HK-2 (cell line): Measurements from ENCODE around the gene MKRN2.
"Not testable (repeated sequence)": the region's sequence is repeated elsewhere in the genome, so short reads cannot be mapped to it uniquely, and the experiment has no call there.

ENCODE experiments used
- DNase-seq: peaks from one replicate; pipeline ENCODE4 v3.0.0-alpha.2; 2018; ENCODE audit not compliant: unreplicated experiment

The MKRN2 gene

GRCh38 chr3:12588039-12589009 lies 31.4 kb downstream of the MKRN2 start:
- no peak for DNase-seq

GRCh38 chr3:12590096-12590495 lies 33.2 kb downstream of the MKRN2 start:
- DNase-seq, result no peak

DNA sequence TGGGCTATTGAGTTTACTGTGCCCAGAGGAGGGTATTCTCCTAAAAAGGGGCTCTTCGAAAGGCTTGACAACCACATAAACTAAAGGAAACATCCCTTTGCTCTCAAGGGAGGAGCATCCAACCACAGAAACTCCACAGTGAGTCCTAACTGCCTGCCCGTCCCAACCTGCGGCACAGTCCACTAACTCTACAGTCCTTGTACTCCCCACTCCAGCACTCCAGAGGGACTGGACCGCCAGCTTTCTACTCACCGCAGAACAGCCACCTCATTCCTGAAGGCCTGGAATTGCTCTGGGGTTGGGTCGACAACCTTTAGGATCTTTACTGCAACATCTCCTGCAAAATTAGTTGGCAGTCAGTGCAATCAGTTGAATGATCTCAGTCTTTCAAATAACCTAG lies 34.6 kb downstream of the MKRN2 start:
- no peak for DNase-seq

DNA sequence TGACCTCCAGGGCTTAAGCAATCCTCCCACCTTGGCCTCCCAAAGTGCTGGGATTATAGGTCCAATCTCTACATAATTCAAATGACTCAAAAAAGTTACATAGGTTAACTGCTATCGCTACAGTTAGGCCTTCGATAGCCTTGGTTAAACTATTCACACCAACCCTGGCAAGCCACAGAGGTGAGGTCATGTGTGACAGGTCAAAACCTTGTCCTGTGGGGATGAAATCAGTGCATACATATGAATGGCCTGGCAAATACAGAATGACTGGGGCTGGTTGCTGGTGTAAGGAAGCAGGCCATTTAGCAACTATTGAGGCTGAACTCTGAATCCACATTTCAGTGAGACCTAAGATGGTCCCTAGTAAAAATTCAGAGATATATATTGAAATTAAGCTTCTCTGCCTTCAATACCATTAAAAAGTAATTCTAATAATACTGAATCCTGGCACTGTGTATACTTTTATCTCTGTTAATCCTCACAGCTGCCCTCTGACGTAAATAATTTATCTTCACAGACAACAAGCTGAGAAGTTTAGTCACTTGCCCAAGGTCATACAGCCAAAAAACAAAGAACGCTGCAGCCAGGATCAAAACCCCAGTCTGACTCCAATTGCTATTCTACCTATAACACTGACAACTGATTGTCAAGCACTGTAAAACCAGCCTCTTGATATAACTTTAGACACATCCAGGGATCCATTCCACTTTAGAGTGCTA lies 35.3 kb downstream of the MKRN2 start:
- no peak for DNase-seq

DNA sequence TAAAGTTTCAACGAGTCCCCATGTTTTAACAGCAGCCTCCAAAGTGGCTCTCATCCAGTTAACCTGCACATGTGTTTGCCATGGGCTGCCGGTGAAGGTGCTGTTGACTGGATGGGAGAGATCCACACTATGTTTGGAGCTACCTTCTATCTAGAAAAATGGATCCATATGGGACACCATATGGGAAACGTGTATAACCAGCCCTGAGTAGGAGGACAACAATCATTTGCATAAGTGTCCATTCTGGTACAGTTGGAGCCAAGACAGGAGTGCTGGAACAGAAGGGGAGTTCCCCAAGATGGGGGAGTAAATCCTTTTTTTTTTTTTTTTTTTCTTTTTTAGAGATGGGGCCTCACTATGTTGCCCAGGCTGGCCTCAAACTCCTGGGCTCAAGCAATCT lies 36.6 kb downstream of the MKRN2 start:
- DNase-seq, result no peak

- no peak for DNase-seq
Observed at GRCh38 chr3:12598890-12599289, 42.0 kb downstream of the MKRN2 start.

GRCh38 chr3:12601072-12601471 lies 44.2 kb downstream of the MKRN2 start:
- no peak for DNase-seq

GRCh38 chr3:12603969-12604368 lies 47.1 kb downstream of the MKRN2 start:
- DNase-seq, result no peak

GRCh38 chr3:12608376-12608775 lies 51.5 kb downstream of the MKRN2 start:
- DNase-seq, result no peak

GRCh38 chr3:12611117-12611516 lies 54.2 kb downstream of the MKRN2 start:
- no peak for DNase-seq

GRCh38 chr3:12612514-12613226 lies 55.8 kb downstream of the MKRN2 start:
- no peak for DNase-seq

- no peak for DNase-seq
Observed at GRCh38 chr3:12613250-12613649, 56.4 kb downstream of the MKRN2 start.

DNA sequence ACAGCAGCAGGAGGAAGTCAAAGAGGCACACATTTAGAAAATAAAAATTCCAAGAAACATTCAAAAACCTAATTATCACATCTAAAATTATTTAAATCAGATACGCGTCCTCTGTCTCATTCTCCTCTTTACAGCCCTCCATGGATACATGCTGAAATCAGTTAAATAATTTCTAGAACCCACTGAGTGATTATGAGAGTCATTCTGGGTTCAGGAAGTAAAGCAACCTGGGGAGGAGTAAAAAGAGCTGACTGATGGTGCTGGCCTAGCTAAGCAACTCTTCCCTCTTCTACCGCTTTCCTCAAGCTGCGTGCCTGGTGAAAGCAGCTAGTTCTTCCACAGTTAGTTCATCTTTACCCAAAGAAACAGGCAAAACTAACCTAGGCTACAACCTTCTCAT lies 58.4 kb downstream of the MKRN2 start:
- no peak for DNase-seq

DNA sequence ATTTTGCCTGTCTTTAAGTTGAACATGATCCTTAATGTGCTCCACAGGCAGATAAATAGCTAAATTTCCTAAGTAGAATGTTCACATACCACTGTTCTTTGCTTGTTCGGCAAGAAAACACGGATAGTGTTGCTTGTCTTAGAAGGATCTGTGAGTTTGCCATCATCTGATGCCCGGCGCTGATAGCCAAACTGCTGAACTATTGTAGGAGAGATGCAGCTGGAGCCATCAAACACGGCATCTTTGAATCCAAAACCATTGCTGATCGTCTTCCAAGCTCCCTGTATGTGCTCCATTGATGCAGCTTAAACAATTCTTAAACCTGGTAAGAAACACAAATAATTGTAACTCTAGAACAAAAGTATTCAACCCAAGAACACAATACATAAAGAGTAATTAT lies 61.5 kb downstream of the MKRN2 start:
- no peak for DNase-seq

- no peak for DNase-seq
Observed at GRCh38 chr3:12620305-12620704, 63.4 kb downstream of the MKRN2 start.

GRCh38 chr3:12620729-12621128 lies 63.8 kb downstream of the MKRN2 start:
- DNase-seq, result no peak

DNA sequence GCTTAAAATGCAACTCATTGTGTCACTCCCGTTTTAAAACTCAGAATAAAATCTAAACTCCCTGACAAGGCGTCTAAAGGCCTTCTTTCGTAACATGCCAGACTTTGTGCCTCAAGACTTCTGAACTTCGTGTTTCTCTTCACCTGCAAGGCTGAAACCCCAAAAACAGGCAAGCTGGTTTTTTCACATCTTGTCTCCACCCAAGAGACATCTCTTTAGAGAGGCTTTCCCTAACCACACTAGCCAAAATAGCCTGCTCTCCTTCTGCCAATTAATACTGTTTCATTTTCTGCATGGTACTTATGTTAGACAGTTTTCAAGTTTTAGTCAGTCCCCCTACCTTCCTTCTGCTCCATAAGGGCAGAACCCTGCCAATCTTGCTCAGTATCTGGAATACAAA lies 65.4 kb downstream of the MKRN2 start:
- no peak for DNase-seq

- no peak for DNase-seq
Observed at GRCh38 chr3:12624056-12624455, 67.2 kb downstream of the MKRN2 start.

DNA sequence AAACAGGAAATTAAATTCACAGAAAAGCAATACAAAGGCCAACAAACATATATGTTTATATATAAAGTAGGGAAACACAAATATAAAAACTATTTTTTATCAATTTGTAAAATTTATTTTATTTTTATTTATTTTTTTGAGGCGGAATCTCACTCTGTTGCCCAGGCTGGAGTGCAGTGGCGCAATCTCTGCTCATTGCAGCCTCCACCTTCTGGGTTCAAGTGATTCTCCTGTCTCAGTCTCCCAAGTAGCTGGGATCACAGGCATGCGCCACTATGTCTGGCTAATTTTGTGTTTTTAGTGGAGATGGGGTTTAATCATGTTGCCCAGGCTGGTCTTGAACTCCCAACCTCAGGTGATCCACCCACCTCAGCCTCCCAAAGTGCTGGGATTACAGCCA lies 68.1 kb downstream of the MKRN2 start:
- not testable (repeated sequence) for DNase-seq

DNA sequence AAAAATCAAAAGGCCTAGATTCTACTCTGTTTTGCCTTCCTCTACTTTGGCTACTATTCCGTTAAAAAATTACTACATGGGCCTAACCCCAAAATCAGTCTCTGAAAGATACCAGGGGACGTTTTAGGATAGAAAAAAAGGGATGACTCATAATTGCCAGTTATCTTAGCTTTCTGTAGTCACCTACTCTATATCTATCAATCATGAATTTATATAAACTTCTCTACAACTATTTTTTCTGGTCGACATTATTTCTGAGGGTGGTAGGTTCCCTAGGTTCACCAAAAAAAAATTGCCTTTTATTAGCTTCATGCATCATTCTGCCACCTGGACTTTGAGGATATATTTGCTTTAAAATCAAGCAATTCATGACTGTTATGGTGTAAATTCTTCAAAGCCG lies 70.5 kb downstream of the MKRN2 start:
- no peak for DNase-seq

DNA sequence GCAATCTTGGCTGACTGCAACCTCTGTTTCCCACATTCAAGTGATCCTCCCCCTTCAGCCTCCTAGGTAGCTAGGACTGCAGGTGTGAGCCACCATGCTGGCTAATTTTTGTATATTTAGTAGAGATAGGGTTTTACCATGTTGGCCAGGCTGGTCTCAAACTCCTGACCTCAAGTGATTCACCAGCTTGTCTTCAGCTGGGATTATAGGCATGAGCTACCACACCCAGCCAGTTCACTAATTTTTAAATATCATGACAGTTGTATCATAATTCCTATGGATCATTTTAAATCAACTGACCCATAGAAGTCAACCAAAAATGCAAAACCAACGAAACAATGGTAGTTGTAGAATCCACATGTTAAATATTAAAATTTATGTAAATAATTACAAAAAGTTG lies 71.9 kb downstream of the MKRN2 start:
- no peak for DNase-seq

- DNase-seq, result no peak
Observed at GRCh38 chr3:12629560-12629959, 72.7 kb downstream of the MKRN2 start.
